SW480 (cell line): ENCODE data around the gene EPHA4.
A peak's percentile ranks its signal among the peaks of the same experiment; 100 is the strongest.

Source experiments
- DNase-seq: peaks from one replicate; pipeline ENCODE4 v3.0.0-alpha.2; 2016; ENCODE audit warnings: low spot score

Gene EPHA4

GRCh38 chr2:221503965-221504364, 68.1 kb downstream of the EPHA4 start:
- DNase-seq, result no peak

GRCh38 chr2:221502270-221503010, 69.7 kb downstream of the EPHA4 start:
- DNase-seq, result peak; percentile 69

- DNase-seq, result peak; percentile 12
Measured at GRCh38 chr2:221501883-221502269, 70.2 kb downstream of the EPHA4 start.

- DNase-seq, result peak; percentile 56
Measured at GRCh38 chr2:221501210-221501882, 70.8 kb downstream of the EPHA4 start.

- DNase-seq, result peak; percentile 21
Measured at GRCh38 chr2:221500501-221501209, 71.4 kb downstream of the EPHA4 start.

- no peak for DNase-seq
Measured at GRCh38 chr2:221495731-221496130, 76.4 kb downstream of the EPHA4 start.

- DNase-seq, result peak; percentile 55
Measured at GRCh38 chr2:221494556-221494955, 77.5 kb downstream of the EPHA4 start.

- no peak for DNase-seq
Measured at GRCh38 chr2:221493391-221493790, 78.7 kb downstream of the EPHA4 start.

- no peak for DNase-seq
Measured at GRCh38 chr2:221492636-221493035, 79.5 kb downstream of the EPHA4 start.

- no peak for DNase-seq
Measured at GRCh38 chr2:221490506-221491060, 81.5 kb downstream of the EPHA4 start.

GRCh38 chr2:221488136-221488807, 83.8 kb downstream of the EPHA4 start:
- DNase-seq, result no peak

- no peak for DNase-seq
Measured at GRCh38 chr2:221486106-221486505, 86.0 kb downstream of the EPHA4 start.

- DNase-seq, result no peak
Measured at GRCh38 chr2:221485503-221485870, 86.6 kb downstream of the EPHA4 start.

GRCh38 chr2:221484761-221485502, 87.2 kb downstream of the EPHA4 start:
- DNase-seq, result no peak

- no peak for DNase-seq
Measured at GRCh38 chr2:221482666-221483455, 89.2 kb downstream of the EPHA4 start.

- DNase-seq, result no peak
Measured at GRCh38 chr2:221480821-221481220, 91.3 kb downstream of the EPHA4 start.

GRCh38 chr2:221480163-221480562, 91.9 kb downstream of the EPHA4 start:
- no peak for DNase-seq

- DNase-seq, result peak; percentile 49
Measured at GRCh38 chr2:221478485-221478863, 93.6 kb downstream of the EPHA4 start.

GRCh38 chr2:221477714-221478484, 94.2 kb downstream of the EPHA4 start:
- DNase-seq, result no peak

- no peak for DNase-seq
Measured at GRCh38 chr2:221476195-221476594, 95.9 kb downstream of the EPHA4 start.
